ENCODE measurements around the gene EVC2. TPM values are rescaled to one million over a fixed set of nuclear protein-coding genes. Genes with fewer than 3 reads are reported as not detected.

Gene EVC2
- polyA plus RNA-seq, 4 donors, result 8.6 to 9.1 (median 8.8) TPM

GRCh38 chr4:5539584-5539983 is 168.8 kb downstream of the EVC2 start:
- DNase-seq (ENCODE audit: low read depth in 4 of 4, low spot score in 3 of 4), result no peak

GRCh38 chr4:5532100-5532499 is 176.3 kb downstream of the EVC2 start:
- no peak for DNase-seq (ENCODE audit: low read depth in 4 of 4, low spot score in 3 of 4)

DNA sequence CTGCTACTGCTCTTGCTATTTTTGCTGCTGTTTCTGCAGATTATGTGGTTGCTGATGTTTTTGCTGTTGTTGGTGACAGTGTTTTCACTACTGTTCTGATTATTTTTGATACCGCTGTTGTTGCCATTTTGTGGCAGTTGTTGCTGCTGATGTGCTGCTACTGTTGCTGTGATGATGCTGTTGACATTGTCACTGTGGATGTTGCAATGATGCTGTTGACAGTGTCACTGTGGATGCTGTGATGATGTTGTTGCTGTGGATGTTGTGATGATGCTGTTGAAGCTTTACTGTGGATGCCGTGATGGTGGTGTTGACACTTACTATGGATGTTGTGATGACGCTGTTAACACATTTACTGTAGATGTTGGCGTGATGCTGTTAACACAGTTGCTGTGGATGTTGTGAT is 180.3 kb downstream of the EVC2 start:
- no peak for DNase-seq (ENCODE audit: low read depth in 4 of 4, low spot score in 3 of 4)

DNA sequence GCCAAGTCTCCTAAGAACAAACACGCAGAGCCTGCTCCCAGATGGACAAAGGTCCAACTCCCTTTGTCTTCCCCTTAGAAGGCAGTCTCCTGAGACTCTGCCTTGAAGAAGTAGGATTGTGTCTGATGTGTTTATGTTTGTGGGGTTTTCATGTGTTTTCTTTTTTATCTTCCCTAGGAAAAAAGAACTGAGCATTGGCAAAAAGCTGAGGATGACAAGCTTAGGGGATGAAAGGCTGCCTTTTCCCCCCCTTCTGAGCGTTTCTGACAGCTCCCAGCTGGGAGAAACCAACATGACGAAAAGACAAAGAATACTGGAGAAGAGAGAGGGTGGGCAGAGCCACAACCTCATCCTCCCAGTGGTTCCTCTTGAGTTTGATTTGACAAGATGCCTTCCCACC is 181.1 kb downstream of the EVC2 start:
- DNase-seq (ENCODE audit: low read depth in 4 of 4, low spot score in 3 of 4), result no peak

- no peak for DNase-seq (ENCODE audit: low read depth in 4 of 4, low spot score in 3 of 4)
Observed at GRCh38 chr4:5526080-5526846, 182.1 kb downstream of the EVC2 start.

DNA sequence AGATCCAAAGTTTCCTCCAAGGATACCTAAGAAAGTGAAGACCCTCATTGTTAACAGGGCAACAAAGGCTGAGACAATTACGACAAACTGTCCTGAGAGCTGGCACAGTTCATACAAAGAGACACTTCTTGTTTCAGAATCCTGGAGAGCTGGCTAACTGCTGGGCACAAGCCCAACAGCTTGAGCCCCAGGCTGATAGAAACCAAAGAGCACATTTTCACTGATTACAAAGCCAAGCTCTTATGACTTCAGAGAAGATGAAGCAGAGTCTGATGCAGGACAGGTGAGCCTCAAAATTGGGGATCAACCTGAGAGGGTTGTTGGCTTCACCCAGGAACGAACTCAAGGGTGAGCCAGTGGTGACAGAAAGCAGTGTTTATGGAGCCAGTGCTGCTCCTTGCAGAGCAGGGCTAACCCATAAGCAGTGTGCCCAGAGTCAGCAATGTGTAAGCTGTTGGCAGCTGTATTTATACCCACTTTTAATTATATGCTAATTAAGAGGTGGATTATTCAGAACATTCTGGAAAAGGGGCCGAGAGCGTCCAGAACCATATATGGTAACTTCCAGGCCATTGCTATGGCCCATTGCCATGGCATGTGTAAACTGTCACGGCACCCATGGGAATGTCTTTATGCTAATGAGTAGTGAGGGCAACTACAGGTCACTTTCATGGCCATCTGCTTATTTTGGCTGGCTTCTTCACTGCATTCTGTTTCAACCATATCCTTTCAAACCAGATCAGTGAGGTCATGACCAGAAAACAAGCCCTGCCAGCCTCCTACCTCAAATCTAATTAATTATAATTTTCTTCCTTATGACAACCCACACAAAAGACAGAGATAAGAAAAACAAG is 183.7 kb downstream of the EVC2 start:
- DNase-seq (ENCODE audit: low read depth in 4 of 4, low spot score in 3 of 4), result no peak

- no peak for DNase-seq (ENCODE audit: low read depth in 4 of 4, low spot score in 3 of 4)
Observed at GRCh38 chr4:5517372-5517771, 191.0 kb downstream of the EVC2 start.

DNA sequence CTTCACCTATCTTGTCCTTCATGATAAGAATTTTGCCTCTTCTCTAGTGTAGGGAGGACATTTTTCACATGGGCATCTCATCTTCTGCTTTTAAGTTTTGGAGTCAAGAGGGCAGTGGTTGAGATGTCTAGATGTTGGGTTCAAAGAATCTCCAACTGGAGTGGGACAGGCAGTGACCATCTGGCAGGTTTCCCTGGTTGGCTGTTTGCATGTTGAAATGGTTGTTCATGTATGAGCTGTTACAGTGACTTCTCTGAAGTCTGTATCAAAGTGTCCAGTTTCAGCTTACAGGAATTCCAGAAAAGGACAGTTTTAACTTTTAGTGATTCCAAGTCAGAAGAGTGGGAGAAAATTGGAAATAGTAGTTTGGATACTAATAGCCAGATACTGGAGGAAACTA is 192.7 kb downstream of the EVC2 start:
- DNase-seq (ENCODE audit: low read depth in 4 of 4, low spot score in 3 of 4), result no peak

Other genes with a start within 250 kb of the EVC2 start
- 10 to 100 TPM; 38.3 to 49.2 (median 41.4) TPM for gene EVC, start 2.6 kb upstream of the EVC2 start, polyA plus RNA-seq (ENCODE audit: insufficient read length in 4 of 4)
- gene CRMP1, start 184.5 kb upstream of the EVC2 start, polyA plus RNA-seq (ENCODE audit: insufficient read length in 4 of 4), result 10 to 100 TPM; 41.4 to 54.5 (median 51.1) TPM

All from right renal pelvis (tissue), 4 donors.